ENCODE data around the gene JADE3.
A peak's percentile ranks its signal among the peaks of the same experiment; 100 is the strongest.

JADE3 gene

GRCh38 chrX:46989548-46989947 is 77.3 kb downstream of the JADE3 start:
- H3K4me3 ChIP-seq (ENCODE audit: low read depth, low read length), result no peak overlapping the region
- DNase-seq (ENCODE audit: low read depth), result no peak

GRCh38 chrX:46991664-46992063 is 79.4 kb downstream of the JADE3 start:
- no peak overlapping the region for H3K4me3 ChIP-seq (ENCODE audit: low read depth, low read length)

GRCh38 chrX:46992070-46992469 is 79.8 kb downstream of the JADE3 start:
- H3K4me3 ChIP-seq (ENCODE audit: low read depth, low read length), result no peak overlapping the region
- no peak for DNase-seq (ENCODE audit: low read depth)

More at GRCh38 chrX:46991664-46992063, 79.4 kb downstream of the JADE3 start:
- DNase-seq (ENCODE audit: low read depth), result no peak

- no peak for DNase-seq (ENCODE audit: low read depth)
- no peak overlapping the region for H3K4me3 ChIP-seq (ENCODE audit: low read depth, low read length)
Measured at GRCh38 chrX:46994096-46994495, 81.9 kb downstream of the JADE3 start.

- DNase-seq (ENCODE audit: low read depth), result no peak
- H3K4me3 ChIP-seq (ENCODE audit: low read depth, low read length), result no peak overlapping the region
Measured at GRCh38 chrX:47012131-47012530, 99.9 kb downstream of the JADE3 start.

GRCh38 chrX:47026198-47026597 is 114.0 kb downstream of the JADE3 start:
- H3K4me3 ChIP-seq (ENCODE audit: low read depth, low read length), result no peak overlapping the region
- DNase-seq (ENCODE audit: low read depth), result no peak

GRCh38 chrX:47030339-47030738 is 118.1 kb downstream of the JADE3 start:
- no peak overlapping the region for H3K4me3 ChIP-seq (ENCODE audit: low read depth, low read length)
- peak; percentile 10 for DNase-seq (ENCODE audit: low read depth)

- H3K4me3 ChIP-seq (ENCODE audit: low read depth, low read length), result no peak overlapping the region
- no peak for DNase-seq (ENCODE audit: low read depth)
Measured at GRCh38 chrX:47047989-47048388, 135.8 kb downstream of the JADE3 start.

GRCh38 chrX:47059142-47059874 is 147.1 kb downstream of the JADE3 start:
- H3K4me3 ChIP-seq (ENCODE audit: low read depth, low read length), result no peak overlapping the region
- no peak for DNase-seq (ENCODE audit: low read depth)

- DNase-seq (ENCODE audit: low read depth), result no peak
Measured at GRCh38 chrX:47060708-47061107, 148.5 kb downstream of the JADE3 start.

GRCh38 chrX:47061238-47061919 is 149.2 kb downstream of the JADE3 start:
- no peak for DNase-seq (ENCODE audit: low read depth)
- H3K4me3 ChIP-seq (ENCODE audit: low read depth, low read length), result no peak overlapping the region

More at GRCh38 chrX:47060708-47061107, 148.5 kb downstream of the JADE3 start:
- no peak overlapping the region for H3K4me3 ChIP-seq (ENCODE audit: low read depth, low read length)

GRCh38 chrX:47063179-47063578 is 151.0 kb downstream of the JADE3 start:
- no peak overlapping the region for H3K4me3 ChIP-seq (ENCODE audit: low read depth, low read length)
- no peak for DNase-seq (ENCODE audit: low read depth)

- DNase-seq (ENCODE audit: low read depth), result no peak
- H3K4me3 ChIP-seq (ENCODE audit: low read depth, low read length), result no peak overlapping the region
Measured at GRCh38 chrX:47068214-47068613, 156.0 kb downstream of the JADE3 start.

GRCh38 chrX:47068720-47069119 is 156.5 kb downstream of the JADE3 start:
- no peak for DNase-seq (ENCODE audit: low read depth)
- no peak overlapping the region for H3K4me3 ChIP-seq (ENCODE audit: low read depth, low read length)

- peak within 1 kb of the TSS; percentile 3 for H3K4me3 ChIP-seq (ENCODE audit: low read depth, low read length)
- DNase-seq (ENCODE audit: low read depth), result no peak
Measured at GRCh38 chrX:47078129-47079043, 166.2 kb downstream of the JADE3 start, which contains the start of gene RGN. RGN (plus strand) TSS chrX:47078443; CDS start chrX:47081145, 2,702 bp downstream.

GRCh38 chrX:47080215-47080914 is 168.1 kb downstream of the JADE3 start:
- DNase-seq (ENCODE audit: low read depth), result no peak
- no peak overlapping the region for H3K4me3 ChIP-seq (ENCODE audit: low read depth, low read length)

GRCh38 chrX:47080915-47081236 is 168.7 kb downstream of the JADE3 start:
- DNase-seq (ENCODE audit: low read depth), result no peak
- H3K4me3 ChIP-seq (ENCODE audit: low read depth, low read length), result no peak overlapping the region

GRCh38 chrX:47091149-47091775 is 179.0 kb downstream of the JADE3 start:
- no peak overlapping the region for H3K4me3 ChIP-seq (ENCODE audit: low read depth, low read length)
- DNase-seq (ENCODE audit: low read depth), result no peak

- no peak overlapping the region for H3K4me3 ChIP-seq (ENCODE audit: low read depth, low read length)
- no peak for DNase-seq (ENCODE audit: low read depth)
Measured at GRCh38 chrX:47093248-47093647, 181.0 kb downstream of the JADE3 start.

Data from skeletal muscle cell (primary cell).